ENCODE measurements around the gene HELZ. TPM values are rescaled to one million over a fixed set of nuclear protein-coding genes. Genes with fewer than 3 reads are reported as not detected.
"Not testable (repeated sequence)": the region's sequence is repeated elsewhere in the genome, so short reads cannot be mapped to it uniquely, and the experiment has no call there.

Gene HELZ
- total and polyA plus RNA-seq, 2 donors (not counting 1 experiment from before 2014, with no cell fraction given): 18.9 to 28.1 TPM

DNA sequence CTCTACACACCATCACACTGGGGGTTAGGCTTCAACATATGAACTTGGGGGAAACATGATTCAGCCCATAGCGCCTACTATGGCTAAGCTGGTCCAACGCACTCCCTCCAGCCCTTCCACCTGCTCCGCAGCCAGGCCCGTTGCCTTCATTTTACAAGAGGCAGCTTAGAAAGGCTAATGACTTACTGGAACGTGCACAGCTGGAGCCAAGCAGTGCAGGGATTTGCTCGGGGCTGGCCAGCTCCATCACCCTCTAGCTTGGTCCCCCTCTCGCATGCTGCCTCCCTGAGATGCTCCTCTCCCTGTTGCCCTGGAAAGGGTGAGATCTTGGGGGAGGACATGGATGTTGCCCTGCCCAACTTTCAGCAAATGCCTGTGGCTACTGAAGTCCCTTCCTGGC lies 203.5 kb downstream of the HELZ start:
- no peak for DNase-seq (ENCODE audit: low read depth in 2 of 2)
- H3K4me1 ChIP-seq (ENCODE audit: control insufficient read depth, extremely low read depth, insufficient read depth, low read length): no peaks in the 10 kb centered on the region
- no peak overlapping the region for H3K27ac ChIP-seq (ENCODE audit: insufficient read depth, low read length)
- H4K20me1 ChIP-seq (ENCODE audit: control insufficient read depth, extremely low read depth, insufficient read depth, low read length): no peaks in the 10 kb centered on the region
- no peaks in the 10 kb centered on the region for H3K9me3 ChIP-seq (ENCODE audit: control insufficient read depth, insufficient read depth, low read depth, low read length)
- TF ChIP-seq, protein P1, sequence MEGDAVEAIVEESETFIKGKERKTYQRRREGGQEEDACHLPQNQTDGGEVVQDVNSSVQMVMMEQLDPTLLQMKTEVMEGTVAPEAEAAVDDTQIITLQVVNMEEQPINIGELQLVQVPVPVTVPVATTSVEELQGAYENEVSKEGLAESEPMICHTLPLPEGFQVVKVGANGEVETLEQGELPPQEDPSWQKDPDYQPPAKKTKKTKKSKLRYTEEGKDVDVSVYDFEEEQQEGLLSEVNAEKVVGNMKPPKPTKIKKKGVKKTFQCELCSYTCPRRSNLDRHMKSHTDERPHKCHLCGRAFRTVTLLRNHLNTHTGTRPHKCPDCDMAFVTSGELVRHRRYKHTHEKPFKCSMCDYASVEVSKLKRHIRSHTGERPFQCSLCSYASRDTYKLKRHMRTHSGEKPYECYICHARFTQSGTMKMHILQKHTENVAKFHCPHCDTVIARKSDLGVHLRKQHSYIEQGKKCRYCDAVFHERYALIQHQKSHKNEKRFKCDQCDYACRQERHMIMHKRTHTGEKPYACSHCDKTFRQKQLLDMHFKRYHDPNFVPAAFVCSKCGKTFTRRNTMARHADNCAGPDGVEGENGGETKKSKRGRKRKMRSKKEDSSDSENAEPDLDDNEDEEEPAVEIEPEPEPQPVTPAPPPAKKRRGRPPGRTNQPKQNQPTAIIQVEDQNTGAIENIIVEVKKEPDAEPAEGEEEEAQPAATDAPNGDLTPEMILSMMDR (conservative IDR thresholded peaks at IDR 0.05 in 1 of 2, IDR thresholded peaks at IDR 0.05 in 1 of 2; ENCODE audit: low read depth in 1 of 2, low read length in 2 of 2): no peak
- TF ChIP-seq EZH2 (IDR thresholded peaks at IDR 0.05; ENCODE audit: low read length, missing control alignments): no peak
- H2AFZ ChIP-seq (ENCODE audit: low read length): no peak overlapping the region
- no peaks in the 10 kb centered on the region for H3K79me2 ChIP-seq (ENCODE audit: control insufficient read depth, insufficient read depth, low read length)
- no peak overlapping the region for H3K4me3 ChIP-seq (replicated peaks in 1 of 4; ENCODE audit: control extremely low read depth in 1 of 4, insufficient read depth in 1 of 4, low read depth in 3 of 4, low read length in 4 of 4)
- no peak overlapping the region for H3K4me2 ChIP-seq (ENCODE audit: extremely low read depth, insufficient read depth, low read length)
- H3K27me3 ChIP-seq (ENCODE audit: control insufficient read depth, insufficient read depth, low read length): peaks cover 5% of the 10 kb centered on the region
- no peaks in the 10 kb centered on the region for H3K36me3 ChIP-seq (ENCODE audit: control insufficient read depth, insufficient read depth, low read length)
- no peak overlapping the region for H3K9ac ChIP-seq (ENCODE audit: insufficient read depth, low read length)

DNA sequence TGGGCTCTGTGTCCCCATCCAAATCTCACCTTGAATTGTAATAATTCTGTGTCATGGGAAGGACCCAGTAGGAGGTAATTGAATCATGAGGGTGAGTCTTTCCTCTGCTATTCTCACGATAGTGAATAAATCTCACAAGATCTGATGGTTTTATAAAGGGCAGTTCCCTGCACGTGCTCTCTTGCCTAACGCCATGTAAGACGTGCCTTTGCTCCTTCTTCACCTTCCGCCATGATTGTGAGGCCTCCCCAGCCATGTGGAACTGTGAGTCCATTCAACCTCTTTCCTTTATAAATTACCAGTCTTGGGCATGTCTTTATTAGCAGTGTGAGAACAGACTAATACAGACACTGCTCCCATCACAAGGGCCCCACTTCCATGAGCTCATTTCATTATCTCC lies 203.9 kb downstream of the HELZ start:
- not testable (repeated sequence) for H3K4me1 ChIP-seq (ENCODE audit: control insufficient read depth, extremely low read depth, insufficient read depth, low read length); H3K27me3 ChIP-seq (ENCODE audit: control insufficient read depth, insufficient read depth, low read length); H3K9ac ChIP-seq (ENCODE audit: insufficient read depth, low read length); DNase-seq (ENCODE audit: low read depth in 2 of 2); H4K20me1 ChIP-seq (ENCODE audit: control insufficient read depth, extremely low read depth, insufficient read depth, low read length); H2AFZ ChIP-seq (ENCODE audit: low read length); H3K27ac ChIP-seq (ENCODE audit: insufficient read depth, low read length); H3K79me2 ChIP-seq (ENCODE audit: control insufficient read depth, insufficient read depth, low read length); H3K4me2 ChIP-seq (ENCODE audit: extremely low read depth, insufficient read depth, low read length); H3K36me3 ChIP-seq (ENCODE audit: control insufficient read depth, insufficient read depth, low read length); H3K4me3 ChIP-seq (replicated peaks in 1 of 4; ENCODE audit: control extremely low read depth in 1 of 4, insufficient read depth in 1 of 4, low read depth in 3 of 4, low read length in 4 of 4); H3K9me3 ChIP-seq (ENCODE audit: control insufficient read depth, insufficient read depth, low read depth, low read length)

DNA sequence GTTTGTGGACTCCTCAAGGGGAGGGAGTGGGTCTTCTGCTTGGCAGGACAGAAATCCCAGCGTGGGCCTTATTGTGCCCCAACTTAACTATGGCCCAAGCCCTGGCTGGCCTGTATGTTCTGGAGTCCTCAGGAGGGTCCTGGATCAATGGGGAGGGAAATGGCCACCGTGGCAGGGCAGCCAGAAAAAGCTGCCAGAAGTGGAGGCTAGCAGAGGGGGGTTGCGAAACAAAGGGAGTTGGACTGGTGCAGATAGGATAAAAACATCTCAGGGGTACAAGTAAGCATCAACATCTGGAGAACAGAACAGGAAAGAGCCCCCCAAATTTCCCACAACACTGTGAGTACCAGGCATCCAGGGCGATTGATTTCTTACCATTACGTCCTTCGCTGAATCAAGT lies 204.3 kb downstream of the HELZ start:
- Histone ChIP-seq H3K4me3 (replicated peaks in 1 of 4; ENCODE audit: control extremely low read depth in 1 of 4, insufficient read depth in 1 of 4, low read depth in 3 of 4, low read length in 4 of 4) (no peak overlapping the region), H3K79me2 (ENCODE audit: control insufficient read depth, insufficient read depth, low read length) (no peaks in the 10 kb centered on the region), H3K27ac (ENCODE audit: insufficient read depth, low read length) (no peak overlapping the region), H3K9me3 (ENCODE audit: control insufficient read depth, insufficient read depth, low read depth, low read length) (no peaks in the 10 kb centered on the region), H3K36me3 (ENCODE audit: control insufficient read depth, insufficient read depth, low read length) (no peaks in the 10 kb centered on the region), H3K27me3 (ENCODE audit: control insufficient read depth, insufficient read depth, low read length) (peaks cover 5% of the 10 kb centered on the region), H3K4me2 (ENCODE audit: extremely low read depth, insufficient read depth, low read length) (no peak overlapping the region), H3K9ac (ENCODE audit: insufficient read depth, low read length) (no peak overlapping the region), H2AFZ (ENCODE audit: low read length) (no peak overlapping the region), H4K20me1 (ENCODE audit: control insufficient read depth, extremely low read depth, insufficient read depth, low read length) (no peaks in the 10 kb centered on the region), H3K4me1 (ENCODE audit: control insufficient read depth, extremely low read depth, insufficient read depth, low read length) (no peaks in the 10 kb centered on the region)
- no peak for TF ChIP-seq EZH2 (IDR thresholded peaks at IDR 0.05; ENCODE audit: low read length, missing control alignments)
- TF ChIP-seq, protein P1 (conservative IDR thresholded peaks at IDR 0.05 in 1 of 2, IDR thresholded peaks at IDR 0.05 in 1 of 2; ENCODE audit: low read depth in 1 of 2, low read length in 2 of 2): no peak
- DNase-seq (ENCODE audit: low read depth in 2 of 2): no peak

Measured in fibroblast of lung (primary cell).